ENCODE measurements around the gene PTPN5.

Gene PTPN5

GRCh38 chr11:18728658-18729057 is 62.9 kb downstream of the PTPN5 start:
- TF ChIP-seq REST (IDR thresholded peaks at IDR 0.05; ENCODE audit: insufficient replicate concordance, low read depth) (no peak), SPI1 (IDR thresholded peaks at IDR 0.05; ENCODE audit: borderline replicate concordance, low read depth) (no peak), GABPA (IDR thresholded peaks at IDR 0.05; ENCODE audit: low read depth) (no peak), CTCF (IDR thresholded peaks at IDR 0.05; ENCODE audit: insufficient read depth, low read length) (no peak), POLR2AphosphoS5 (IDR thresholded peaks at IDR 0.05; ENCODE audit: low read depth) (no peak)

GRCh38 chr11:18727479-18728236 is 63.9 kb downstream of the PTPN5 start:
- H3K27me3 ChIP-seq (ENCODE audit: insufficient read depth, poor library complexity, severe bottlenecking): peaks cover 2% of the 10 kb centered on the region
- H3K27ac ChIP-seq (replicated peaks): no peak overlapping the region
- no peak for TF ChIP-seq SPI1 (IDR thresholded peaks at IDR 0.05; ENCODE audit: borderline replicate concordance, low read depth)
- peak; percentile 76 for TF ChIP-seq CTCF (IDR thresholded peaks at IDR 0.05; ENCODE audit: insufficient read depth, low read length)
- TF ChIP-seq REST (IDR thresholded peaks at IDR 0.05; ENCODE audit: insufficient replicate concordance, low read depth): no peak
- no peak for TF ChIP-seq GABPA (IDR thresholded peaks at IDR 0.05; ENCODE audit: low read depth)
- TF ChIP-seq POLR2AphosphoS5 (IDR thresholded peaks at IDR 0.05; ENCODE audit: low read depth): no peak
- H3K4me3 ChIP-seq (replicated peaks; ENCODE audit: insufficient read depth, low read length): no peak overlapping the region
- DNase-seq (ENCODE audit: low read depth in 1 of 2, low spot score in 1 of 2): peak in 1 of 2 experiments; percentile 16

More at GRCh38 chr11:18728658-18729057, 62.9 kb downstream of the PTPN5 start:
- DNase-seq (ENCODE audit: low read depth in 1 of 2, low spot score in 1 of 2): no peak
- Histone ChIP-seq H3K27me3 (ENCODE audit: insufficient read depth, poor library complexity, severe bottlenecking) (peaks cover 2% of the 10 kb centered on the region), H3K27ac (replicated peaks) (no peak overlapping the region), H3K4me3 (replicated peaks; ENCODE audit: insufficient read depth, low read length) (no peak overlapping the region)

- Histone ChIP-seq H3K4me3 (replicated peaks; ENCODE audit: insufficient read depth, low read length) (no peak within 1 kb of the TSS), H3K27ac (replicated peaks) (no peak within 1 kb of the TSS), H3K27me3 (ENCODE audit: insufficient read depth, poor library complexity, severe bottlenecking) (peaks cover 10% of the 10 kb centered on the region)
- TF ChIP-seq POLR2AphosphoS5 (IDR thresholded peaks at IDR 0.05; ENCODE audit: low read depth) (no peak), SPI1 (IDR thresholded peaks at IDR 0.05; ENCODE audit: borderline replicate concordance, low read depth) (no peak), GABPA (IDR thresholded peaks at IDR 0.05; ENCODE audit: low read depth) (no peak), CTCF (IDR thresholded peaks at IDR 0.05; ENCODE audit: insufficient read depth, low read length) (no peak), REST (IDR thresholded peaks at IDR 0.05; ENCODE audit: insufficient replicate concordance, low read depth) (no peak)
- no peak for DNase-seq (ENCODE audit: low read depth in 1 of 2, low spot score in 1 of 2)
Observed at GRCh38 chr11:18726040-18726439, 65.6 kb downstream of the PTPN5 start, which contains the start of gene IGSF22. Gene IGSF22, minus strand, starts transcription at chr11:18726188. Its CDS starts 1,952 bp downstream, at chr11:18724236.

Measured in HL-60 (cell line).